ENCODE data around the gene APLNR. TPM values are rescaled to one million over a fixed set of nuclear protein-coding genes. Genes with fewer than 3 reads are reported as not detected.

Gene APLNR
- total RNA-seq, 2 experiments from 2014 or later: not detected

- H3K4me3 ChIP-seq (ENCODE audit: low read length): no peak overlapping the region
- ChIA-PET CTCF (interaction anchor here (0.6 to 1.6 kb wide), 12 partner anchors 8 to 1482 kb away, joined by 3 to 5 read pairs (median 4); no protein-coding TSS in a partner anchor), POLR2A (no interaction called here)
- peaks cover 2% of the 10 kb centered on the region for H3K4me1 Mint-ChIP-seq (ENCODE audit: low read depth)
- no peaks in the 10 kb centered on the region for H3K9me3 ChIP-seq (ENCODE audit: control insufficient read depth in 1 of 2, insufficient read depth in 1 of 2, low read length in 2 of 2)
- ATAC-seq (ENCODE audit: poor library complexity) (no peak), DNase-seq (peak in 10 of 14 experiments; percentile 11 to 56 (median 20))
- no peak overlapping the region for H3K27ac Mint-ChIP-seq
- peaks cover 49% of the 10 kb centered on the region for H3K27me3 Mint-ChIP-seq
- H3K27ac ChIP-seq (ENCODE audit: low read depth in 1 of 2, low read length in 2 of 2): no peak overlapping the region
- no peaks in the 10 kb centered on the region for H3K36me3 ChIP-seq (ENCODE audit: insufficient read depth, low read length)
- no peaks in the 10 kb centered on the region for H3K9me3 Mint-ChIP-seq
- H3K4me3 Mint-ChIP-seq: no peak overlapping the region
- intact Hi-C loops (cut with DNase I, micrococcal nuclease): loop anchor here in 1 of 2 experiments (2.0 kb wide), 1 partner anchor 409 kb away; no protein-coding TSS in a partner anchor
- H3K4me1 ChIP-seq (ENCODE audit: insufficient read depth, low read length): no peaks in the 10 kb centered on the region
- TF ChIP-seq, protein P1, sequence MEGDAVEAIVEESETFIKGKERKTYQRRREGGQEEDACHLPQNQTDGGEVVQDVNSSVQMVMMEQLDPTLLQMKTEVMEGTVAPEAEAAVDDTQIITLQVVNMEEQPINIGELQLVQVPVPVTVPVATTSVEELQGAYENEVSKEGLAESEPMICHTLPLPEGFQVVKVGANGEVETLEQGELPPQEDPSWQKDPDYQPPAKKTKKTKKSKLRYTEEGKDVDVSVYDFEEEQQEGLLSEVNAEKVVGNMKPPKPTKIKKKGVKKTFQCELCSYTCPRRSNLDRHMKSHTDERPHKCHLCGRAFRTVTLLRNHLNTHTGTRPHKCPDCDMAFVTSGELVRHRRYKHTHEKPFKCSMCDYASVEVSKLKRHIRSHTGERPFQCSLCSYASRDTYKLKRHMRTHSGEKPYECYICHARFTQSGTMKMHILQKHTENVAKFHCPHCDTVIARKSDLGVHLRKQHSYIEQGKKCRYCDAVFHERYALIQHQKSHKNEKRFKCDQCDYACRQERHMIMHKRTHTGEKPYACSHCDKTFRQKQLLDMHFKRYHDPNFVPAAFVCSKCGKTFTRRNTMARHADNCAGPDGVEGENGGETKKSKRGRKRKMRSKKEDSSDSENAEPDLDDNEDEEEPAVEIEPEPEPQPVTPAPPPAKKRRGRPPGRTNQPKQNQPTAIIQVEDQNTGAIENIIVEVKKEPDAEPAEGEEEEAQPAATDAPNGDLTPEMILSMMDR (IDR thresholded peaks at IDR 0.05): peak; percentile 79
- H3K27me3 ChIP-seq (ENCODE audit: control insufficient read depth in 1 of 2, insufficient read depth in 2 of 2, low read length in 2 of 2): peaks cover 8 to 27% of the 10 kb centered on the region in 2 experiments
- H3K36me3 Mint-ChIP-seq (ENCODE audit: low read depth): no peaks in the 10 kb centered on the region
Observed at GRCh38 chr11:57249384-57250319, 12.6 kb upstream of the APLNR start.

GRCh38 chr11:57248780-57249383, 11.8 kb upstream of the APLNR start:
- Histone ChIP-seq H3K36me3 (ENCODE audit: insufficient read depth, low read length) (no peaks in the 10 kb centered on the region), H3K27ac (ENCODE audit: low read depth in 1 of 2, low read length in 2 of 2) (no peak overlapping the region), H3K9me3 (ENCODE audit: control insufficient read depth in 1 of 2, insufficient read depth in 1 of 2, low read length in 2 of 2) (no peaks in the 10 kb centered on the region), H3K4me1 (ENCODE audit: insufficient read depth, low read length) (no peaks in the 10 kb centered on the region), H3K27me3 (ENCODE audit: control insufficient read depth in 1 of 2, insufficient read depth in 2 of 2, low read length in 2 of 2) (peaks cover 5 to 20% of the 10 kb centered on the region in 2 experiments), H3K4me3 (ENCODE audit: low read length) (no peak overlapping the region)
- Mint-ChIP-seq H3K36me3 (ENCODE audit: low read depth) (no peaks in the 10 kb centered on the region), H3K27me3 (peaks cover 41% of the 10 kb centered on the region), H3K4me1 (ENCODE audit: low read depth) (peaks cover 6% of the 10 kb centered on the region), H3K9me3 (no peaks in the 10 kb centered on the region), H3K4me3 (no peak overlapping the region), H3K27ac (no peak overlapping the region)
- ChIA-PET POLR2A (no interaction called here), CTCF (interaction anchor here (1.1 kb wide), 2 partner anchors 9 to 470 kb away, joined by 3 read pairs; no protein-coding TSS in a partner anchor)
- ATAC-seq (ENCODE audit: poor library complexity) (no peak), DNase-seq (peak in 3 of 14 experiments; percentile 1 to 24 (median 11))
- intact Hi-C loops (cut with DNase I, micrococcal nuclease): loop anchor here in 1 of 2 experiments (2.0 kb wide), 1 partner anchor 408 kb away; no protein-coding TSS in a partner anchor
- TF ChIP-seq, protein P1 (IDR thresholded peaks at IDR 0.05): no peak

- H3K36me3 Mint-ChIP-seq (ENCODE audit: low read depth): no peaks in the 10 kb centered on the region
- TF ChIP-seq, protein P1 (IDR thresholded peaks at IDR 0.05): no peak
- H3K4me1 Mint-ChIP-seq (ENCODE audit: low read depth): peaks cover 6% of the 10 kb centered on the region
- CTCF ChIA-PET: no interaction called here
- H3K4me3 Mint-ChIP-seq: no peak overlapping the region
- DNase-seq (no peak), ATAC-seq (ENCODE audit: poor library complexity) (no peak)
- H3K27ac ChIP-seq (ENCODE audit: low read depth in 1 of 2, low read length in 2 of 2): no peak overlapping the region
- no peaks in the 10 kb centered on the region for H3K4me1 ChIP-seq (ENCODE audit: insufficient read depth, low read length)
- no peaks in the 10 kb centered on the region for H3K9me3 Mint-ChIP-seq
- H3K9me3 ChIP-seq (ENCODE audit: control insufficient read depth in 1 of 2, insufficient read depth in 1 of 2, low read length in 2 of 2): no peaks in the 10 kb centered on the region
- H3K36me3 ChIP-seq (ENCODE audit: insufficient read depth, low read length): no peaks in the 10 kb centered on the region
- H3K27me3 Mint-ChIP-seq: peaks cover 20% of the 10 kb centered on the region
- H3K27me3 ChIP-seq (ENCODE audit: control insufficient read depth in 1 of 2, insufficient read depth in 2 of 2, low read length in 2 of 2): no peaks in the 10 kb centered on the region
- H3K27ac Mint-ChIP-seq: no peak overlapping the region
- intact Hi-C loops (cut with DNase I, micrococcal nuclease): no loop called here
- no peak overlapping the region for H3K4me3 ChIP-seq (ENCODE audit: low read length)
- POLR2A ChIA-PET: no interaction called here
Observed at GRCh38 chr11:57244911-57245310, 7.9 kb upstream of the APLNR start.
